Smooth muscle cell (in vitro differentiated cells): ENCODE data around the gene BUB3. TPM values are rescaled to one million over a fixed set of nuclear protein-coding genes. Genes with fewer than 3 reads are reported as not detected.
A peak's percentile ranks its signal among the peaks of the same experiment; 100 is the strongest.

ENCODE experiments used
- DNase-seq: peaks from one replicate; lab custom pipeline; 2025; ENCODE audit not compliant: unreplicated experiment; lab: John Stamatoyannopoulos, UW
- H2AFZ ChIP-seq: fragments of 200-600 bp; sonication (generic); 2 replicates; pipeline ENCODE4 v1.6.0; 2016; ENCODE audit warnings: antibody characterized with exemption, low read depth, mild to moderate bottlenecking
- H3F3A ChIP-seq: fragments of 200-600 bp; sonication (generic); 2 replicates; pipeline ENCODE4 v1.6.0; 2017; ENCODE audit warnings: antibody characterized with exemption, low read depth
- H3K27ac ChIP-seq: fragments of 200-600 bp; sonication (generic); 2 replicates; pipeline ENCODE4 v1.5.1; 2016; ENCODE audit warnings: low read depth, mild to moderate bottlenecking
- H3K27me3 ChIP-seq: fragments of 200-600 bp; sonication (generic); 2 replicates; pipeline ENCODE4 v1.6.1; 2016; ENCODE audit warnings: low read depth, mild to moderate bottlenecking
- H3K36me3 ChIP-seq: fragments of 200-600 bp; sonication (generic); 2 replicates; pipeline ENCODE4 v1.5.1; 2016; ENCODE audit warnings: low read depth
- H3K4me1 ChIP-seq: fragments of 200-600 bp; sonication (generic); 2 replicates; pipeline ENCODE4 v1.5.1; 2016; ENCODE audit warnings: low read depth
- H3K4me2 ChIP-seq: fragments of 200-600 bp; sonication (generic); 2 replicates; pipeline ENCODE4 v1.6.0; 2016; ENCODE audit warnings: mild to moderate bottlenecking
- H3K4me3 ChIP-seq: fragments of 200-600 bp; sonication (generic); 2 replicates; pipeline ENCODE4 v1.5.1; 2016; ENCODE audit warnings: mild to moderate bottlenecking
- H3K79me2 ChIP-seq: fragments of 200-600 bp; sonication (generic); 2 replicates; pipeline ENCODE4 v1.6.0; 2016; ENCODE audit warnings: low read depth, mild to moderate bottlenecking
- H3K9ac ChIP-seq: fragments of 200-600 bp; sonication (generic); 2 replicates; pipeline ENCODE4 v1.6.0; 2016; ENCODE audit warnings: low read depth
- H3K9me3 ChIP-seq: fragments of 200-600 bp; sonication (generic); replicated peaks from 2 replicates; pipeline ENCODE4 v1.5.1; 2016; ENCODE audit warnings: low read depth
- H4K20me1 ChIP-seq: fragments of 200-600 bp; sonication (generic); 2 replicates; pipeline ENCODE4 v1.6.0; 2016; ENCODE audit warnings: low read depth
- CTCF ChIP-seq: fragments of 200-600 bp; sonication (generic); IDR thresholded peaks from 2 replicates; pipeline ENCODE4 v1.5.1; 2017; ENCODE audit warnings: borderline replicate concordance, mild to moderate bottlenecking, antibody characterized with exemption; ENCODE audit not compliant: insufficient read depth, poor library complexity, severe bottlenecking
- WGBS: methylation state at CpG from one replicate; pipeline ENCODE4 v1.1.7; 2016; ENCODE audit warnings: low lambda C conversion rate; 5-methylcytosine and 5-hydroxymethylcytosine counted together
- polyA plus RNA-seq: library from polyadenylated mRNA; unstranded; fragments of >200 nt; fragmentation: Nextera tagmentation; extraction: Ambion mirVana; gene quantifications from 2 replicates; pipeline ENCODE4 v1.2.1, GENCODE V29; 2016
- total RNA-seq: library from RNA; depleted of rRNA; stranded (reverse); fragments of >200 nt; gene quantifications from 2 replicates; pipeline ENCODE4 v1.2.3, GENCODE V29; 2014

Gene BUB3
- total and polyA plus RNA-seq, 2 experiments from 2014 or later, result 75.3 to 78.4 TPM

DNA sequence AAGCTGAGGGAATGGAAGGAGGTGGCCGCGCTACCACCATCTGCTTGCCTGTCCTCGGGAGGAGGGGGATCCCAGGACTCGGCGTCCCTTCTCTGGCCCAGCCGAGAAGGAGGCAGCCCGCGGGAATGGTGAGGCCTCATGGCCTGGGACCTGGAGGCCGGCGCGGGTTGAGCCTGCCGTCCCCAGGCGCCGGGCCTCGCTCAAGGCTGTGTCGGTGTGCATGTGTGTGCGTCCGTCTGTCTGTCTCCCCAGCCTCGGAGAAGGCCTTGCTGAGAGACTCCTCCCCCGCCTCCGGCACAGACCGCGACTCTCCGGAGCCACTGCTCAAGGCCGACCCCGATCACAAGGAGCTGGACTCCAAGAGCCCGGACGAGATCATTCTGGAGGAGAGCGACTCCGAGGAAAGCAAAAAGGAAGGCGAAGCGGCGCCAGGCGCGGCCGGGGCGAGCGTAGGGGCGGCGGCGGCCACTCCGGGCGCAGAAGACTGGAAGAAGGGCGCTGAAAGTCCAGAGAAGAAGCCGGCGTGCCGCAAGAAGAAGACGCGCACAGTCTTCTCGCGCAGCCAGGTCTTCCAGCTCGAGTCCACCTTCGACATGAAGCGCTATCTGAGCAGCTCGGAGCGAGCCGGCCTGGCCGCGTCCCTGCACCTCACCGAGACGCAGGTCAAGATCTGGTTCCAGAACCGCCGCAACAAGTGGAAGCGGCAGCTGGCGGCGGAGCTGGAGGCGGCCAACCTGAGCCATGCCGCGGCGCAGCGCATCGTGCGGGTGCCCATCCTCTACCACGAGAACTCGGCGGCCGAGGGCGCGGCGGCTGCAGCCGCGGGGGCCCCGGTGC, 17.2 kb upstream of the BUB3 start:
- Histone ChIP-seq H3K4me1 (peaks cover 45% of the 10 kb centered on the region), H4K20me1 (no peaks in the 10 kb centered on the region), H3K36me3 (no peaks in the 10 kb centered on the region), H3K9ac (no peak overlapping the region), H2AFZ (no peak overlapping the region), H3K4me2 (peak overlapping the region; percentile 79), H3K9me3 (no peaks in the 10 kb centered on the region), H3F3A (no peaks in the 10 kb centered on the region), H3K79me2 (no peaks in the 10 kb centered on the region), H3K4me3 (peak overlapping the region; percentile 8), H3K27me3 (peaks cover 100% of the 10 kb centered on the region), H3K27ac (no peak overlapping the region)
- 2% methylated on average over 83 of the region's 83 CpGs for WGBS
- no peak for DNase-seq
- no peak for TF ChIP-seq CTCF

DNA sequence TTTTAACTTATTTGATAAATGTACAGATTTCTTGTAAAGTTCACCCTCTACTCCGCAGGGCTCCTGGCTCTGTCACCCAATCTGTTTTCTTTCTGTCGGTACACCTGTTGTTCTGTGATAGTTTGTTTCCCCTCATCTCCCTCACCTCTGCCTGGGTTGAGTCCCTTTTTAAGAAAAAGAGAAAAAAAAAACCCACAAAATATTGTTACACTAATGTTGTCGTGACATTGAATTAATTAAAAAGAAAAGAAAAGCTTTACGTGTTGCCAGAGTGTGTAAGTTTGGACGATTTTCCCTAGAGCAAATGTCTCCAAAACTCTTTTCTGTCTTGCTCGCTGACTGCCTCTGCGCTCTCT, 15.1 kb upstream of the BUB3 start:
- Histone ChIP-seq H3K9me3 (no peaks in the 10 kb centered on the region), H4K20me1 (no peaks in the 10 kb centered on the region), H3K36me3 (no peaks in the 10 kb centered on the region), H3K4me3 (peak overlapping the region; percentile 17), H3K79me2 (no peaks in the 10 kb centered on the region), H3F3A (no peaks in the 10 kb centered on the region), H3K27ac (no peak overlapping the region), H2AFZ (no peak overlapping the region), H3K4me1 (peaks cover 40% of the 10 kb centered on the region), H3K9ac (no peak overlapping the region), H3K27me3 (peaks cover 100% of the 10 kb centered on the region), H3K4me2 (peak overlapping the region; percentile 76)
- 6% methylated on average over 7 of the region's 7 CpGs for WGBS
- DNase-seq, result no peak
- TF ChIP-seq CTCF, result no peak

- H4K20me1 ChIP-seq, result no peaks in the 10 kb centered on the region
- no peak overlapping the region for H3K27ac ChIP-seq
- H3K27me3 ChIP-seq, result peaks cover 100% of the 10 kb centered on the region
- H3F3A ChIP-seq, result no peaks in the 10 kb centered on the region
- no peaks in the 10 kb centered on the region for H3K9me3 ChIP-seq
- TF ChIP-seq CTCF, result no peak
- H2AFZ ChIP-seq, result peak overlapping the region; percentile 54
- H3K4me3 ChIP-seq, result peak overlapping the region; percentile 17
- no peak overlapping the region for H3K9ac ChIP-seq
- H3K4me1 ChIP-seq, result peaks cover 37% of the 10 kb centered on the region
- H3K36me3 ChIP-seq, result no peaks in the 10 kb centered on the region
- H3K79me2 ChIP-seq, result no peaks in the 10 kb centered on the region
- WGBS, result 2% methylated on average over 32 of the region's 32 CpGs
- DNase-seq, result no peak
- H3K4me2 ChIP-seq, result peak overlapping the region; percentile 76
These were observed 14.6 kb upstream of the BUB3 start for GRCh38 chr10:123139521-123140163.
